22Rv1 (cell line): ENCODE data around the gene TRPM7.

ENCODE experiments used
- H3K27ac ChIP-seq: fragments of 450-650 bp; 2 replicates; pipeline ENCODE4 v1.5.1; 2017
- ZFX ChIP-seq: fragments of 450-650 bp; IDR thresholded peaks from 2 replicates; pipeline ENCODE4 v1.6.1; 2017; ENCODE audit warnings: antibody characterized with exemption, borderline replicate concordance
- TF ChIP-seq, protein P1 (sequence below): fragments of 450-650 bp; IDR thresholded peaks from 2 replicates; pipeline ENCODE4 v1.5.1; 2017; ENCODE audit warnings: mild to moderate bottlenecking

Gene TRPM7

GRCh38 chr15:50531766-50532165 is 154.8 kb downstream of the TRPM7 start:
- H3K27ac ChIP-seq: no peak overlapping the region
- TF ChIP-seq ZFX: no peak
- TF ChIP-seq, protein P1, sequence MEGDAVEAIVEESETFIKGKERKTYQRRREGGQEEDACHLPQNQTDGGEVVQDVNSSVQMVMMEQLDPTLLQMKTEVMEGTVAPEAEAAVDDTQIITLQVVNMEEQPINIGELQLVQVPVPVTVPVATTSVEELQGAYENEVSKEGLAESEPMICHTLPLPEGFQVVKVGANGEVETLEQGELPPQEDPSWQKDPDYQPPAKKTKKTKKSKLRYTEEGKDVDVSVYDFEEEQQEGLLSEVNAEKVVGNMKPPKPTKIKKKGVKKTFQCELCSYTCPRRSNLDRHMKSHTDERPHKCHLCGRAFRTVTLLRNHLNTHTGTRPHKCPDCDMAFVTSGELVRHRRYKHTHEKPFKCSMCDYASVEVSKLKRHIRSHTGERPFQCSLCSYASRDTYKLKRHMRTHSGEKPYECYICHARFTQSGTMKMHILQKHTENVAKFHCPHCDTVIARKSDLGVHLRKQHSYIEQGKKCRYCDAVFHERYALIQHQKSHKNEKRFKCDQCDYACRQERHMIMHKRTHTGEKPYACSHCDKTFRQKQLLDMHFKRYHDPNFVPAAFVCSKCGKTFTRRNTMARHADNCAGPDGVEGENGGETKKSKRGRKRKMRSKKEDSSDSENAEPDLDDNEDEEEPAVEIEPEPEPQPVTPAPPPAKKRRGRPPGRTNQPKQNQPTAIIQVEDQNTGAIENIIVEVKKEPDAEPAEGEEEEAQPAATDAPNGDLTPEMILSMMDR: no peak

- no peak overlapping the region for H3K27ac ChIP-seq
- TF ChIP-seq, protein P1: no peak
- TF ChIP-seq ZFX: no peak
Observed at GRCh38 chr15:50531163-50531562, 155.4 kb downstream of the TRPM7 start.

GRCh38 chr15:50523851-50524251 is 162.7 kb downstream of the TRPM7 start:
- no peak overlapping the region for H3K27ac ChIP-seq
- no peak for TF ChIP-seq ZFX
- TF ChIP-seq, protein P1: no peak

DNA sequence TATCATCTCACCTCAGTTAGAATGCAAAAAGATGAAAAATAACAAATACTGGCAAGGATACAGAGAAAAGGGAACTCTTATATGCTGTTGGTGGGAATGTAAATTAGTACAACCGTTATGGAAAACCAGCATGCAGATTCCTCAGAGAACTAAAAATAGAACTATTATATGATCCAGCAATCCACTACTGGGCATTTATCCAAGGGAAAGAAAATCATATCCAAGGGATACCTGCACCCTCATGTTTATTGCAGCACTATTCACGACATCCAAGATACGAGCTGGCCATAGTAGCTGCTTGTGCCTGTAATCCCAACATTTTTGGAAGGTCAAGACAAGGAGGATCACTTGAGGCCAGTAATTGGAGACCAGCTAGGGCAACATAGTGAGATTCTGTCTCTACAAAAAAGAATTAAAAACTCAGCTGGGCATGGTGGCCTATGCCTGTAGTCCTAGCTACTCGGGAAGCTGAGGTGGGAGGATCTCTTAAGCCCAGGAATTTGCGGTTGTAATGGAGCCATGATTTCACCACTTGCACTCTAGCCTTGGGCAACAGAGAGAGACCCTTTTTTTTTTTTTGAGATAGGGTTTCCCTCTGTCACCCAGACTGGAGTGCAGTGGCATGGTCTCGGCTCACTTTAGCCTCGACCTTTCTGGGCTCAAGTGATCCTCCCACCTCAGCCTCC is 166.7 kb downstream of the TRPM7 start:
- no peak for TF ChIP-seq ZFX
- TF ChIP-seq, protein P1: no peak
- H3K27ac ChIP-seq: no peak overlapping the region

GRCh38 chr15:50513001-50513400 is 173.6 kb downstream of the TRPM7 start:
- TF ChIP-seq ZFX: no peak
- TF ChIP-seq, protein P1: no peak
- no peak overlapping the region for H3K27ac ChIP-seq
